ENCODE measurements around the gene PUDP.

Gene PUDP

GRCh38 chrX:7147978-7148854 is at the start of gene PUDP:
Gene PUDP, minus strand, starts transcription at chrX:7148153. Its CDS starts 40 bp downstream, at chrX:7148113.
- H3K27me3 ChIP-seq (ENCODE audit: insufficient read depth, poor library complexity, severe bottlenecking), result no peaks in the 10 kb centered on the region
- no peaks in the 10 kb centered on the region for H3K36me3 ChIP-seq (ENCODE audit: low read depth)
- H3K27ac ChIP-seq (ENCODE audit: poor library complexity, severe bottlenecking), result peak within 1 kb of the TSS; percentile 64
- TF ChIP-seq CTCF (IDR thresholded peaks at IDR 0.05; ENCODE audit: poor library complexity, severe bottlenecking), result peak; percentile 9
- H3K9me3 ChIP-seq (ENCODE audit: severe bottlenecking), result no peaks in the 10 kb centered on the region
- peak within 1 kb of the TSS; percentile 90 for H3K4me3 ChIP-seq (ENCODE audit: severe bottlenecking)
- DNase-seq (ENCODE audit: low spot score), result peak; percentile 61
- peak; percentile 86 for ATAC-seq (ENCODE audit: low read depth)
- peaks cover 4% of the 10 kb centered on the region for H3K4me1 ChIP-seq (ENCODE audit: insufficient read depth, poor library complexity, severe bottlenecking)

- no peak for TF ChIP-seq CTCF (IDR thresholded peaks at IDR 0.05; ENCODE audit: poor library complexity, severe bottlenecking)
- H3K36me3 ChIP-seq (ENCODE audit: low read depth), result no peaks in the 10 kb centered on the region
- no peak overlapping the region for H3K27ac ChIP-seq (ENCODE audit: poor library complexity, severe bottlenecking)
- no peaks in the 10 kb centered on the region for H3K9me3 ChIP-seq (ENCODE audit: severe bottlenecking)
- no peaks in the 10 kb centered on the region for H3K27me3 ChIP-seq (ENCODE audit: insufficient read depth, poor library complexity, severe bottlenecking)
- DNase-seq (ENCODE audit: low spot score) (no peak), ATAC-seq (ENCODE audit: low read depth) (no peak)
- H3K4me3 ChIP-seq (ENCODE audit: severe bottlenecking), result no peak overlapping the region
- no peaks in the 10 kb centered on the region for H3K4me1 ChIP-seq (ENCODE audit: insufficient read depth, poor library complexity, severe bottlenecking)
Measured at GRCh38 chrX:7194606-7195005, 46.7 kb upstream of the PUDP start.

- Histone ChIP-seq H3K4me1 (ENCODE audit: insufficient read depth, poor library complexity, severe bottlenecking) (no peaks in the 10 kb centered on the region), H3K27ac (ENCODE audit: poor library complexity, severe bottlenecking) (no peak overlapping the region), H3K9me3 (ENCODE audit: severe bottlenecking) (no peaks in the 10 kb centered on the region), H3K36me3 (ENCODE audit: low read depth) (no peaks in the 10 kb centered on the region), H3K4me3 (ENCODE audit: severe bottlenecking) (no peak overlapping the region), H3K27me3 (ENCODE audit: insufficient read depth, poor library complexity, severe bottlenecking) (no peaks in the 10 kb centered on the region)
- DNase-seq (ENCODE audit: low spot score) (no peak), ATAC-seq (ENCODE audit: low read depth) (no peak)
- no peak for TF ChIP-seq CTCF (IDR thresholded peaks at IDR 0.05; ENCODE audit: poor library complexity, severe bottlenecking)
Measured at GRCh38 chrX:7192871-7193270, 44.9 kb upstream of the PUDP start.

- TF ChIP-seq CTCF (IDR thresholded peaks at IDR 0.05; ENCODE audit: poor library complexity, severe bottlenecking), result no peak
- no peak for ATAC-seq (ENCODE audit: low read depth)
- Histone ChIP-seq H3K4me1 (ENCODE audit: insufficient read depth, poor library complexity, severe bottlenecking) (no peaks in the 10 kb centered on the region), H3K27ac (ENCODE audit: poor library complexity, severe bottlenecking) (no peak overlapping the region), H3K4me3 (ENCODE audit: severe bottlenecking) (no peak overlapping the region), H3K9me3 (ENCODE audit: severe bottlenecking) (no peaks in the 10 kb centered on the region), H3K36me3 (ENCODE audit: low read depth) (no peaks in the 10 kb centered on the region), H3K27me3 (ENCODE audit: insufficient read depth, poor library complexity, severe bottlenecking) (no peaks in the 10 kb centered on the region)
- DNase-seq (ENCODE audit: low spot score), result no peak
Measured at GRCh38 chrX:7191681-7192110, 43.7 kb upstream of the PUDP start.

GRCh38 chrX:7190157-7190556 is 42.2 kb upstream of the PUDP start:
- no peak for ATAC-seq (ENCODE audit: low read depth)
- H3K27ac ChIP-seq (ENCODE audit: poor library complexity, severe bottlenecking), result no peak overlapping the region

More at GRCh38 chrX:7190157-7190556, 42.2 kb upstream of the PUDP start:
- Histone ChIP-seq H3K9me3 (ENCODE audit: severe bottlenecking) (no peaks in the 10 kb centered on the region), H3K4me1 (ENCODE audit: insufficient read depth, poor library complexity, severe bottlenecking) (no peaks in the 10 kb centered on the region), H3K4me3 (ENCODE audit: severe bottlenecking) (no peak overlapping the region), H3K36me3 (ENCODE audit: low read depth) (no peaks in the 10 kb centered on the region), H3K27me3 (ENCODE audit: insufficient read depth, poor library complexity, severe bottlenecking) (no peaks in the 10 kb centered on the region)
- no peak for DNase-seq (ENCODE audit: low spot score)
- no peak for TF ChIP-seq CTCF (IDR thresholded peaks at IDR 0.05; ENCODE audit: poor library complexity, severe bottlenecking)
